ENCODE data around the gene NMNAT3. TPM values are rescaled to one million over a fixed set of nuclear protein-coding genes. Genes with fewer than 3 reads are reported as not detected.

Gene NMNAT3
- total and polyA plus RNA-seq, 2 experiments from 2014 or later = 8.3 to 9.2 TPM

GRCh38 chr3:139526146-139526545 lies 151.6 kb downstream of the NMNAT3 start:
- no peaks in the 10 kb centered on the region for H3K79me2 ChIP-seq (replicated peaks; ENCODE audit: insufficient read depth)
- H3F3A ChIP-seq (replicated peaks; ENCODE audit: low read depth) = no peaks in the 10 kb centered on the region

More at GRCh38 chr3:139526146-139526545, 151.6 kb downstream of the NMNAT3 start:
- Histone ChIP-seq H3K4me1 (ENCODE audit: insufficient read depth) (peaks cover 28% of the 10 kb centered on the region), H3K4me2 (no peak overlapping the region), H3K36me3 (ENCODE audit: insufficient read depth) (no peaks in the 10 kb centered on the region), H4K20me1 (replicated peaks; ENCODE audit: insufficient read depth) (peaks cover 3% of the 10 kb centered on the region; the same call in 1 of the 2 replicates), H2AFZ (no peak overlapping the region), H3K27ac (ENCODE audit: low read depth) (no peak overlapping the region), H3K4me3 (no peak overlapping the region), H3K9me2 (ENCODE audit: insufficient read depth) (0 out of 2 replicates have a peak, but pooled peaks cover 3% of the 10 kb centered on the region), H3K27me3 (ENCODE audit: insufficient read depth) (0 out of 2 replicates have a peak, but pooled peaks cover 4% of the 10 kb centered on the region)
- peaks cover 8% of the 10 kb centered on the region; the same call in 2 of the 3 replicates for H3K36me3 Mint-ChIP-seq (ENCODE audit: low read depth)
- no peak overlapping the region for H3K4me3 Mint-ChIP-seq
- TF ChIP-seq NANOG (IDR thresholded peaks at IDR 0.05; ENCODE audit: borderline replicate concordance) = no peak
- TF ChIP-seq ZNF462 (CRISPR knock-in tag; IDR thresholded peaks at IDR 0.05) = no peak
- TF ChIP-seq EZH2phosphoT487 (IDR thresholded peaks at IDR 0.05; ENCODE audit: unreplicated experiment) = no peak
- no peak for TF ChIP-seq ZNF331 (CRISPR knock-in tag; IDR thresholded peaks at IDR 0.05; ENCODE audit: low read depth)
- TF ChIP-seq JUNB (IDR thresholded peaks at IDR 0.05; ENCODE audit: unreplicated experiment) = no peak
- no peak for TF ChIP-seq ETS1 (IDR thresholded peaks at IDR 0.05)
- no peak for TF ChIP-seq ZNF114 (CRISPR knock-in tag; IDR thresholded peaks at IDR 0.05)
- TF ChIP-seq CTCF (conservative IDR thresholded peaks at IDR 0.05; ENCODE audit: low read depth in 2 of 2) = no peak
- TF ChIP-seq POLR2AphosphoS5 (IDR thresholded peaks at IDR 0.05; ENCODE audit: low read depth) = no peak
- no peak for TF ChIP-seq CREB1 (CRISPR knock-in tag; IDR thresholded peaks at IDR 0.05; ENCODE audit: low read depth)
- TF ChIP-seq REST (IDR thresholded peaks at IDR 0.05; ENCODE audit: unreplicated experiment) = no peak
- no peak for TF ChIP-seq EZH2 (IDR thresholded peaks at IDR 0.05; ENCODE audit: low read depth, unreplicated experiment)
- DNase-seq (ENCODE audit: low spot score) (no peak), ATAC-seq (no peak)
- peaks cover 40% of the 10 kb centered on the region for H3K4me1 Mint-ChIP-seq
- no peaks in the 10 kb centered on the region for H3K9me3 Mint-ChIP-seq
- H3K27ac Mint-ChIP-seq = no peak overlapping the region
- H3K27me3 Mint-ChIP-seq (ENCODE audit: insufficient read depth, low read depth, poor library complexity) = peaks cover 15% of the 10 kb centered on the region

Measured in GM23338 (cell line).